ENCODE measurements around the gene METTL3.

Gene METTL3

DNA sequence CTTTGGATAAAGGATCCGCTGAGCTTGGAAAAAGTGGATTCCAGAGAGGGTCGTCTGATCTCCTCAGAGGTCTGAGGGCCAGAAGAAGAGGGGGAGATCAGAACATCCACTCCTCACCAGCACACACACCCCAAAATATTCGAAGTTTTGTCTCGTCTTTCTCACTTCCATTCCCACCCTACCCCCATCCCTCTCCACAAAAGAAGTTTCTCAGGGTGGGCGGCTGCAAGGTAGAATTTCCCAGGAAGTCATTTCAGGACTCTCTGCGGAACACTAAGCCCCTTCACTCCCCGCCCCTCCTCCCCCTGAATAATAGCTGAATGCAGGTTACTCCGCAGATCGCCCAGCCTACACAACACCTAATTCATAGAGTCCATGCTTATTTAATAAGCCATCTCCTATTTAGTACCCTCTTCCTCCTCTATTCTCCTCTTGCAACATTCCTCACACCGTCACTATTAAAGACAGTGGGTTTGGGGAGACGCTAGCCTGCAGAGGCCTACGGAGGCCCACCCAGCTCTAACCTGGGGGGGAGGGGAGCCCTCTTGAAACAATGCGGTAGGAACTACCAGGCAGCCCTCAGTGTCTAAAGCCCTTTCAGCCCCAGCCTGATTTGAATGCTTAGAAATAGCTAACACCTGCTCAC, 15.7 kb upstream of the METTL3 start:
- peak; percentile 86 for DNase-seq

DNA sequence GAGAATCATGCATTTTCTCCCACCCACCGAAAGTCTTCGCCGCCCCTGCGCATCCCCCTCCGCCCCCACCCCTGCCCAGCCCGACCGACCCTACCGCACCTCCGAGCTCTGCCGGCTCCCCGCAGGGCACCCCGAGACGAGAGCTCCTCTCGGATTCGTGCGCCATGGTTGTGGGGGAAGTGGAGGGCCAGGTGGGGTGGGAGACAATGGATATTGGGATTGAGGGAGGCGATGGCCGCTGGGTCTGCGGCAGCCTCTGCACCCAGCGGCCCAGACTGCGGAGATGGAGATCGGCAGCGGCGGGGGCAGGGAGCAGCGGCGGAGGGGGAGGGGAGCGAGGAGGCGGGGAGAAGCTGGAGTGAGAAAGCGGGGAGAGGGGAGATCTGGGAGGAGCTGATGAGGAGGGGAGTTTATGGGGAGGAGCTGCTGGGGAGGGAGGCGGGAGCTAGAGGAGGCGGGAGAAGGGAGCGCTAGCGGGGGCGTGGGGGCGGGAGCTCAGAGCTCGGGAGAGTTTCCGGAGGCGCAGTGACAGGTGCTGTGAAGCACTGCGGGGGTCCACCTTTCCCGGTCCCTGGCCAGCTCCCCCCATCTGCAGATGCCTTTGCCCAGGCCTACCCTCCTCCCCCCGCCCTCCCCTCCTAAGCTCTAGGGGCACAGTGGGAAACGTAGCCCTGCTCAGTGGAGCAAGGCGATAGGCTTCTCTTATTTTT, 15.0 kb upstream of the METTL3 start, which contains the start of gene SALL2:
Gene SALL2 (minus strand): TSS at position 385 of the 710 bp plus-strand sequence. CDS start 219 bp downstream, at position 166.
- peak; percentile 99 for DNase-seq

DNA sequence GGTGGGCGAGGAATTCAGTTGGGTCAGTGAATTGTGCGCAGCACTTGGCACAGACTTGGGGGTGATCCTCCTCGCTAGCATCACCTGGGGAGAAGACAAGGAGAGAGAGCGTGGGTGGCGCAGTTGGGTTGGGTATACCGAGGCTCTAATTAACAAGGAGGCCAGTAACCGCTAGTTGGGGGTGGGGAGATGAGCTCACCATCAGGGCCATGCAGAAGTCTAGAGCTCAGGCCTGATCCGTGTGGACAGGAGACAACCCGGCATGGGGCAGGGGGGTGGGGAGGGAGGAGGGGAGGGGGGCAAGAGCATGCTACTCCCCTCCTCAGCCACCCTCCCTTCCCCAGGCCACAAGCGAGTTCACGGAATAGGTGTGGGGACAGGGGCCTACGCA, 14.4 kb upstream of the METTL3 start:
- DNase-seq, result no peak

DNA sequence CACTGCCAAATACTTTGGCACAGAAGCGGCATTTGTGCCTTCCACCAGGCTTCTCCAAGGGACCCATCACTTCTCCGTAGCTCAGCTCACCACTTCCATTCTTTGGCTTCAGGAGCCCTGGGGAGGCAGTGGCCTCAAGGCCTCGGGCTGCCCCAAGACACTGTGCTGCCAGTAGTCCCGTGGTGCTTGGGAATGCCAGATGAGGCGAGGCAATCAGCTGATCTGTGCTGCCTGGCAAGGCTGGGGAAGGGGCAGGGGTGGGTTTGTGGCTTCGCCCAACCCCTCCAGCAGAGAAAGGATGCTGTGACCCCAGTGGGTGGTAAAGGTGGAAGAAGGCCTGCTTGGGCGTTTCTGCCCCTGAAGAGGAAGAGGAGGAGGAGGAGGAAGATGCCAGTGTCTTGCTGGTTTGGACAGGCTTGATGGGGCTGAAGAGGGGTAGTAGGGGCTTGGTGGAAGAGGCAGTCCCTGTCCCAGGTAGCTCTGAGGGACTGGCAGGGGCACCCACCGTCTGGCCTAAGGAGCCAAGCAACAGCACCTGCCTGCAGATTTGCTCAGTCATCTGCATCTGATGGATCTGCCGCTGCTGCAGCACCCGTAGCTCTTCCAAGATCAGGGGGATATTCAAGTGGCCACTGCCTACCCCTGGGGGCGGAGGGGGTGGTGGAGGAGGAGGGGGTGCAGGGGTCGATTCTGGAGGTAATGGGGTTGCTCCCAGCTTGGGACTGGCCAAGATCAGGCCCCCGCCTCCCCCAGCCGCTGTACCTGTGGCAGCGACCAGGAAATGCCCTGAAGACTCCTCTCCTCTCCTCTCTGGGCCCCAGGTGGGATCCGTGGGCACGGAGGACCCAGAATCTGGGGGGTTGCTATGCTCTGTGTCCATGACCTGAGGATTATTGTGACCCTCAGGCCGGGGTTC, 13.7 kb upstream of the METTL3 start:
- no peak for DNase-seq

DNA sequence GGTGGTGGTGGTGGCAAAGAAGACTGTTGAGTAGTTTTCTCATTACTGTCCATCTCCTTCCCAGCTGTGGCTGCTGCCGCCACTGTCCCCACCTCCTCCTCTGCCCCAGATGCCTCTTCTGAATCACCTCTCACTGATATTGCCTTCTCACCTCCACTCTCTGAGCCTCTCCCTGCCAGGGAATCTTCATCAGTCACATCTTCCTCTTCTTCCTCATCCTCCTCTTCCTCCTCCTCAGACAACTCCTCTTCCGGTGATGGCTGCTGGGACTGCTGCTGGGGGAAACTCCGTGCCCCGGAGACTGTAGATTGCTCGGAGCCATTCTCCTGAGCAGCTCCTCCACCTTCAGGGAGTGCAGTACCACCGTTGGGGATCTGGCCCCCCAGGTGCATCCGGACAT, 12.1 kb upstream of the METTL3 start:
- no peak for DNase-seq

DNA sequence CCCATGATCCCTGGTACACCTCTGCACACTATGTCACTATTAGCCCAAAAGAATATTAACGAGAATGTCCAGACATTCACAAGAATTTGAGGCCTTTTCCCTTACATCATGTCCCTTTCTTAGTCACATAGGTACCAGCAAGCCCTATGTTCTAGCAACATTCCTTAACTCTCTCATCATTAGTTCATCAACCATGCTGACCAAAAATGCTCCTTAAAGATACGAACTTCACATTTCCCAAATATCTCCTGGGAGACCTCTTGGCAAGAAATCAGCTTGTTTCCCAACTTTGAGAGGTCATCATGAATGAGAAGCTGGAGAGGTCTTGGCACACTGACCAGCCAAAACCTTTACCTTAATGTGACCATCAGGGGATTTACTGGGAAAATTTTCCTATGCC, 10.4 kb upstream of the METTL3 start:
- no peak for DNase-seq

DNA sequence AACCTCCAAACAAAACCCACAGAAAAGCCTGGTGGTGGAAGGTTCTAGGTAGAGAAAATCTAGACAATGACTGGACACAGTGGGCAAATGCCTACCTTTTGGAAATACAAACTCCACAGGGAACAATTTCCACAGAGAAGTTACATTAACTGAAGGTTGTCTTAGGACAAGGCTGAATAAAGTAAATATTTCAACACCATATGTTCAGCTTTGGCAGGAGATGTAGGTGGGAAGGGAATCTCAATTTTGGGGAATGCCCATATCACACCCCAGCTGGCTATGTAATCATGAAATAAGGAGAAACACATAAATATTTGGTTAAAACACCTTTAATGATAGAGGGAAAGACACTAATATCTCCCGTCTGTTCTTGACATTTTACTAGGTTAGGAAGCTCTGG, 9.6 kb upstream of the METTL3 start:
- DNase-seq, result no peak

DNA sequence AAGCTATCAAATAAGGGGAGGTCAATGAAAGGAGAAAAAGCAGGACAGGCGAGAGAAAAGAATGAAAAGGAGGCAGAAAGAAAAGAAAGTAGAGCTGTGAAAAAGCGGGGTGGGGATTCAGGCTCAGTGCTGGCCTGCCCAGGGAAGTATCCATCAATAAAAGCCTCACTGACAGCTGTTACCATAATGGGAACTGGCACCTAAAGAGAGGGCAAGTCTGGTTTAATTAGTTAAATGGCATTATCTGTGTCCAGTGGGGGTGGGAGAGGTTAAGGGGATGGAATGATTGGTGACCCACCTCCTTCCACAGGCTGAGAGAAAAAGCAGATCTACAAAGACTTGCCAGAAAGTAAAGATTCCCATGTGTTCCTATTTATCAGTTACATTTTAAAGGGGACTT, 7.6 kb upstream of the METTL3 start:
- no peak for DNase-seq

DNA sequence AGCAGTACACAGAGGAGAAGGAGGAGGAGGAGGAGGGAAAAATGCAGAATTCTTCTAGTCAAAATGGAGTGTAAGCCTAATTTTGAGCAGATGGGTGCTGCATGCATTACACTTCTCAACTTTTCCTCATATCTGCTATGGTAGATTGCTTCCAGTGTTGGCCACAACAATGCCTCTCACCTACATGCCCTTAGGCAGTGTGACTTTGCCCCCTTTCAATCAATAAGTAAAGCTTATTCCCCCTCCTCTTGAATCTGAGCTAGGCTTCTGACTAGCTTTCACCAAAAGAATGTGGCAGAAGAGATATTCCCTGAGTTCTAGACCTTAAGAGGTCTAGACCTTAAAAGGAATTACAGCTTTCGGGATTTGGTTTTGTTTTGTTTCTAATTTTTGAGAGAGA, 3.2 kb upstream of the METTL3 start:
- DNase-seq, result no peak

DNA sequence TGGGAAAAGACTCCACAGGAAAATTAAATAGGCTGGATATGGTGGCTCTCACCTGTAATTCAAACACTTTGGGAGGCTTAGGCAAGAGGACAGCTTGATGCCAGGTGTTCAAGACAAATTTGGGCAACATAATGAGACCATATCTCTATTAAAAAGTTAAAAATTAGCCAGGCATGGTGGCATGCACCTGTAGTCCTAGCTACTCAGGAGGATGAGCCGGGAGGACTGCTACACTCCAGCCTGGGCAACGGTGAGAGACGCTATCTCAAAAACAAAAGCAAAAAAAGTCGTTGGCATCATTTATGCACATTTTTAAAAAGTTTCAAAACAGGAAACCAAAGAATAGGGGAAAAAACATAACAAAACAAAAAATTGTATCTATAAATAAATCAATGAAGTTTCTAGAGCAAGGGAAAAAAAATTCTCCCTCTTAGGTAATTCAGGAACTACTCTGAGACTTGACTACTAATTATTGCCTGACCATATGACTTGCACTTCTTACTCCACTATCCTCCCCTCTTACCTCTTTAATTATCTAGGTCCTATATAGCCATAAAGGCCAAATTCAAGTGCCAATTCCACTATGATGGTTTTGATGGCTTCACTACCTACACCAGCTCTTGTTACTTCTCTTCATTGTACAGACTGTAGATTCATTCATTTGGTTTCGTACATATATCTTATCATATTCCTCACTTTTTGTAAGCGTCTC, 1.6 kb downstream of the METTL3 start:
- DNase-seq, result no peak

DNA sequence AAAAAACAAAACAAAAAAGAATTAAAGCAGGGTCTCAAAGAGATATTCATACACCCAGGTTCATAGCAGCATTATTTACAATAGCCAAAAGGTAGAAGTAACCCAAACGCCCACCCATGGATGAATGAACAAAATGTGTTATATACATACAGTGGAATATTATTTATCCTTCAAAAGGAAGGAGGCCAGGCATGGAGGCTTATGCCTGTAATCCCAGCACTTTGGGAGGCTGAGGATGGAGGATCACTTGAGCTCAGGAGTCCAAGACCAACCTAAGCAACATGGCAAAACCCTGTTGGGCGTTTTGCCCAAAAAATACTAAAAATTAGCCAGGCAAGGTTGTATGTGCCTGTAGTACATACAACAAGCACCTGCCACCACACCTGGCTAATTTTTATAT, 4.6 kb downstream of the METTL3 start:
- DNase-seq, result no peak

DNA sequence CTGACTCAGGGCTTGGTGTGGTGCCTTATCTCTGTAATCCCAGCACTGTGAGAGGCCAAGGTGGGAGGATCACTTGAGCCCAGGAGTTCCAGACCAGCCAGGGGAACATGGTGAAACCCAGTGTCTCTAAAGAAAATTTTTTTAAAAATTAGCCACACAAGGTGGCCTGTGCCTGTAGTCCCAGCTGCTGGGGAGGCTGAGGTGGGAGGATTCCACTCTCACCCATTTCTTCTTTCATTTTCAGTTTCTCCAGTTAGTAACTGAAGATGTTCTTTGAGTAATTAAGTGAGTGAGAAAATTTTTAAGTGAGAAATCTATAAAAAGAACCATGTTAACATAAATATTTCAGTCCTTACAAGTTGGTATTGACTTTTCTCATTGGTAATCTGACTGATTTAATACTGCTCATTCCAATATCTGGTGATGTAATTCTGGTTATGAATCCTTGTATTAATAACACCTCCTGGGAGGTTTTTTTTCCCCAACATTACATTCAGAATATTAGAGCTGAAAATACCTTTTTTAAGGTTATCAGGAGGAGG, 6.1 kb downstream of the METTL3 start:
- DNase-seq, result no peak

DNA sequence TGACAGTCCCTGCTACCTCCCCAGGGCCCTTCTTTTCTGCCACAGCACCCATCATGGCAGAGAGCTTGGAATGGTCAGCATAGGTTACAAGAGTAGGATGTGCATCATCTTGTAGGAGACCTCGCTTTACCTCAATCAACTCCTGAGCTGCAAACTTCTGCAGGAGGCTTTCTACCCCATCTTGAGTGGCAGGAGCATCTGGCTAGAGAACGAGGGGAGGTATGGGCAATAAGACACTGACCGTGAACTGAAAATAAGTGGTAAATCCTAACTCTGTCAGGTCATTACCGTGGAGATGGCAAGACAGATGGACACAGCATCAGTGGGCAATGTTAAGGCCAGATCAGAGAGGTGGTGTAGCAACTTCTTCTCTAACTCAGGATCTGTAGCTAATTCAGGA, 7.8 kb downstream of the METTL3 start:
- no peak for DNase-seq

DNA sequence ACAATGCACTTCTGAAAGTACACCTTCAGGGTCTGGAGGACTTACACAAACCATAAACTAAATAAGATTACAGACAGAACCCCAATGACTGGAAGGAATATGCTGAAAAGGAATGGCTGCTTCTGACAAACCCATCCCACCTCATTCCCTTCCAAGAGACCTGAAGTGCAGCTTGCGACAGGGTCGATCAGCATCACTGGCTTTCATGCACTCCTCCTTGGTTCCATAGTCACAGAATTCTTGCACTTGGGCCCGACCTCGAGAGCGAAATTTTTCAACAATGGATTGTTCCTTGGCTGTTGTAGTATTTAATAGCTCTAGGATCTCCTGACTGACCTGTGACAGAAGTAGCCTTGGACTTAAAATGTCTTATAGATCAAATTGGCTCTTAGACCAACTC, 9.6 kb downstream of the METTL3 start:
- DNase-seq, result no peak

DNA sequence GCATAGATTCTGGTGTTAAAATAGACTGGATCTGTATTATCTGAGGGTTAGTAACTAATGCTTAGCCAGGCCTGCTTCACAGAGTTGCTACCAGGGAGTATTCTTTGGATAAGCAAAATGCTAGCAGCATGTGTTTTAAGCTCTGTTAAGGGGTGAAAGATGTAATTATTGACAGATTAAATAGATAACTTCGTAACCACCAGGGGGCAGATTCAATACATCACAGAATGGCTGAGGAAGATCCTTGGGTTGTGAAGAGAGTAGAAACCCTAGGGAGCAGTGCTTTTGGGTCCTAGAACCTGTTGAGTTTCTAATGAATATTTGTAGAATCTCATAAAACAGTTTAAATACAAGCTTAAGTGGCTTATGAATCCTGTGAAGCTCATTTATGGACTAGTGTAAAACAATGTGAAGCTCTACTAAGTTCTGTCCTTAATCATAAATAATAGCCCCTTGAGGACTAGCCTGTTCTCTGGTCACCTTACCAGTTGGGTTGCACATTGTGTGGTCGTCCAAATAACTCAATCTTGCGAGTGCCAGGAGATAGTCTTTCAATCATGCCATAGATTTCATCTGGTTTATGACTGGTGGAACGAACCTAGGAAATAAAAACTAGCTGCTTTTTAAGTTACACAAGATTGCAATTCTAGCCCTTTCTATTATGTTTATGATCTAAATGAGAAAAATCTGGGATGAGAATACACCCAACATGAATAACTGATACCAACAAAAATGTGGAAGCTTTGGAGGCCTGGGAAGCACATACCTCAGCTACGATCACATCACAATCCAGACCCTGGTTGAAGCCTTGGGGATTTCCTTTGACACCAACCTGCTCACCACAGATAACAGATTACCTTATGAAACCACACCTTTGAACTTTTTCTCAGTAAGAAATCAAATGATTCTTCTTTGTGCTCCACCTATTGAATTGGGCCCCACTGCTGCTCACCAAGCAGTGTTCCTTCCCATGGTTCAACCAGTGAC, 12.3 kb downstream of the METTL3 start:
- DNase-seq, result peak; percentile 30

DNA sequence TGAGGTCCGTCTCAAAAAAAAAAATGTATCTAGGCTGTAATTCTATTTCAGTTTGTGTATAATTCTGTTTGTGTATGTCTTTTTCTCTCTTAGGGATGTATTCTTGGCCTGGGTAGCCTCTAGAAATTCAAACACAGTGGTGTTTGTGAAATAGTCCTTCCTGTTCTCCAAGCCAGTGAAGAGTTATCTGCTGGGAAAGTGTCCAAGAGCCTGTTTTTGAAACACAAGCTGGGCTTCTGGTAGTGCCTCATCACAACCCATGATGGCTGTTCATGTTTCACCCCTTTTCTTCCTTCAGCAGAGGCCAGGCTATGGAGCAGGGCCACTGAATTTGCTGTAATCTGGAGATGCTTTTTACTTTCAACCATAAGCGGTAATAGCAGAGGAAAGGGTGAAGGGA, 14.7 kb downstream of the METTL3 start:
- no peak for DNase-seq

DNA sequence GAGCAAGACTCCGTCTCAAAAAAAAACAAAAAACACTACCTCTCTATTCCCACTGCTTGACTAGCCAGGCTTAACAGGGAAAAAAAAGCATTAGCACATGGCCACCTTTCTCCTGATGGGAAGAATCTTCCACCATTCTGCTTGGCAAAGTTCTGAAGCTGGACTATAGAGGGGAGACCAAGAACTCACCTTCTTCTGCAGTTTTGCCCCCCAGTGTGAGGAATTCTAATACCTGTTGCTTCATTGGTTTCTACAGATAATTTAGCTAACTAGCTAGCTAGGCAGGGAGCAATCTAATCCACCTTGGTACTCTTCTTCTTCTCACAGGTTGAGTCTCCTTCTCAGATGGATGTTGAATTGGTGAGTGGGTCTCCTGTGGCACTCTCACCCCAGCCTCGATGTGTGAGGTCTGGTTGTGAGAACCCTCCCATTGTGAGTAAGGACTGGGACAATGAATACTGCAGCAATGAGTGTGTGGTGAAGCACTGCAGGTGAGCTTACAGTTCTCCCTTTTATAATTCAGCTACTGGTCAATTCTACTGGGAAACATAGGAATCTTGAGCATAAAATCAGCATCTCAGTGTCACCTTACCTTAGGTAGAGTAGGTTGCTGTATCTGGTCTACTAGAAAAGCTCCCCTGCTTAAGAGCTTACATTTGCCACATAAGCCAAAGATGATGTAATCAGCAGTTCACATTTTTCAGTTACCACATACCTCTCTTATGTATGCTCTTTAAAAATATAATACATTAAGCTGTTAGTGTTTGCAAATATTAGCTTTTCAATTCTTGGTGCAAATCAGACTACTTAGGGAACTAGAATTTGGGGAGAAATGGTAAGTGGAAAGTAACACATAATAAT, 16.0 kb downstream of the METTL3 start:
- DNase-seq, result no peak

DNA sequence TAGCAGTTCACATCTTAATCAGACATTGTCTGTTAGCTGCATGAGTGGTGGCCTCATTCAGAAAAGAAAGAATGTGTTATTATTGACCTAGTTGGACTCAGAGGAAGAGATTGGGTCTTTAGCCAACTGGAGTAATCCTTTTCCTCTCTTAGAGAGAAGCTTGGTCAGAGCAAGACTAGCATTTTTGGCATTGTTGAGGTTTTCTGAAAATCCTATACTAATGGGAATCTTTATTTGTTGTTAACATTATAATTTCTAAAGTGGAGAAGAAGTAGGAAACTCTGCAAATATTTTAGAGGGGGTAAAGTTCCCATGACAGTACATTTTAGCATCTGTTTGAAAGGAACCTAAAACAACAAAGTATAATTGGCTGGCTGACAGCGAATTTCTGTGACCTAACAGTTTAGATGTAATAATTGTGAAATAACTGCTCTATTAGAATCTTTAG, 24.5 kb downstream of the METTL3 start:
- DNase-seq, result no peak

DNA sequence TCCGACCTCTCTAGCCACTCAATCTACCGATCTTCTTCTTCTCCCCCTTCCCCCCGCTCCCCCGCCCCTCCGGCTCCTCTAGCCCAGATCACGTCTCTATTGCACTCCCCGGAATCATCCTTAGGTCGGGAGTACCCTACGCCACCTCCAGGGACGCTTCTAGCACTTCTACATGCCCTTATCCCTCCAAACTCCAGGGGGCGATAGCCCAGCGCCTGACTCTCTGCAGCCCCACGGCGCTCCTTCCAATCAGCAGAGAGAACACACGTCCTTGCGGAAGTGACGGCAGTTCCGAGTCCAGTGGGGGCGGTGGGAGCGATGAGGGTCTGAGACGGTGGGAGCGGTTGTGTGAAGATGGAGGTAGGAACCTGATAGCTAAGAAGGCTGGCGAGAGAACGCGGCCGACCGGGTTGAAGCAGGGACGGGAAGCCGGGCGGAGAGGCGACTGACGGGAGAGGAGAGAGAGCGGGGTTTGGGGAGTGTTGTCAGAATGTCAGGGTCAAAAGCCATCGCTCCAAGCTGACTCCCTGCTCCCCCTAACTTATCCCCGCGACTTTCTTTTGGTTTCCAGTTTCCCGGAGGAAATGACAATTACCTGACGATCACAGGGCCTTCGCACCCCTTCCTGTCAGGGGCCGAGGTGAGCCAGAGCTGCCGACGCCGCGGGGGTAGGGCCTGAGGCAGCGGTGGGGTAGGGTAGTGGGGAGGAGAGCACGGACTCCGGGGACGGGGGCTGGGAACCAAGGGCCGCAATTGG, 34.0 kb downstream of the METTL3 start, which contains the start of the genes RAB2B and TOX4:
Gene RAB2B (minus strand): TSS at position 35 of the 757 bp plus-strand sequence. CDS start 87 bp downstream, outside the sequence.
Gene TOX4 (plus strand): TSS at position 271 of the 757 bp plus-strand sequence. CDS start 84 bp downstream, at position 355.
- peak; percentile 100 for DNase-seq
